Common myeloid progenitor, CD34-positive (primary cell): ENCODE results near the gene MTHFD1L.

ENCODE experiments used
- CTCF ChIA-PET: fragments of 350-600 bp; sonication (Branson Sonifier 250); formaldehyde crosslinking; loops from one replicate; lab custom pipeline; 2021; ENCODE audit warnings: antibody characterized with exemption; lab: Charles Lee
- POLR2A ChIA-PET: fragments of 350-600 bp; sonication (Branson Sonifier 250); formaldehyde crosslinking; loops from one replicate; lab custom pipeline; 2021; ENCODE audit warnings: antibody characterized with exemption; lab: Charles Lee
- DNase-seq, 3 donors: peaks; one replicate each; pipeline versions ENCODE4 v3.0.0 to v3.0.0-alpha.2; 2013
- H3K27ac ChIP-seq, 2 experiments: 1 replicate in 1 of 2; 2 replicates in 1 of 2; pipeline ENCODE4 v1.7.0; 2013; ENCODE audit warnings: inconsistent platforms in 2 of 2, low read length in 2 of 2, mild to moderate bottlenecking in 2 of 2, low read depth in 1 of 2, moderate library complexity in 1 of 2; ENCODE audit not compliant: severe bottlenecking in 2 of 2, insufficient read depth in 1 of 2, poor library complexity in 1 of 2
- H3K27me3 ChIP-seq, 5 experiments: replicated peaks in 2 of 5; 1 replicate in 3 of 5; 2 replicates in 2 of 5; pipeline versions ENCODE4 v1.6.1 to v1.7.0; 2013; ENCODE audit warnings: low read length in 4 of 5, mild to moderate bottlenecking in 2 of 5, moderate library complexity in 2 of 5, inconsistent platforms in 1 of 5; ENCODE audit not compliant: insufficient read depth in 5 of 5, control insufficient read depth in 4 of 5
- H3K36me3 ChIP-seq, 4 experiments: 1 replicate in 2 of 4; 2 replicates in 2 of 4; pipeline versions ENCODE4 v1.6.1 to v1.7.0; 2013; ENCODE audit warnings: low read length in 3 of 4, control low read depth in 1 of 4, mild to moderate bottlenecking in 1 of 4; ENCODE audit not compliant: control insufficient read depth in 4 of 4, insufficient read depth in 4 of 4
- H3K4me1 ChIP-seq, 4 experiments: 1 replicate in 3 of 4; 2 replicates in 1 of 4; pipeline versions ENCODE4 v1.6.1 to v1.7.1; 2013; ENCODE audit warnings: low read length in 3 of 4, mild to moderate bottlenecking in 3 of 4, control low read depth in 1 of 4, inconsistent platforms in 1 of 4, moderate library complexity in 1 of 4; ENCODE audit not compliant: control insufficient read depth in 4 of 4, insufficient read depth in 4 of 4; ENCODE audit errors: control extremely low read depth in 1 of 4
- H3K4me3 ChIP-seq, 7 experiments: 1 replicate in 4 of 7; 2 replicates in 3 of 7; pipeline versions ENCODE4 v1.5.1 to v1.7.0; 2013; ENCODE audit warnings: mild to moderate bottlenecking in 7 of 7, low read length in 6 of 7, moderate library complexity in 6 of 7, inconsistent platforms in 2 of 7, low read depth in 2 of 7, control low read depth in 1 of 7; ENCODE audit not compliant: insufficient read depth in 4 of 7, control insufficient read depth in 1 of 7; ENCODE audit errors: extremely low read depth in 1 of 7
- H3K9me3 ChIP-seq, 5 experiments: 1 replicate in 4 of 5; 2 replicates in 1 of 5; pipeline versions ENCODE4 v1.6.1 to v1.7.1; 2013; ENCODE audit warnings: low read length in 4 of 5, mild to moderate bottlenecking in 2 of 5, inconsistent platforms in 1 of 5, low read depth in 1 of 5, moderate library complexity in 1 of 5; ENCODE audit not compliant: control insufficient read depth in 4 of 5, insufficient read depth in 2 of 5; ENCODE audit errors: control extremely low read depth in 1 of 5
- WGBS: methylation state at CpG from one replicate; pipeline ENCODE4 v1.1.5; 2013; ENCODE audit not compliant: insufficient coverage; 5-methylcytosine and 5-hydroxymethylcytosine counted together

The MTHFD1L gene

DNA sequence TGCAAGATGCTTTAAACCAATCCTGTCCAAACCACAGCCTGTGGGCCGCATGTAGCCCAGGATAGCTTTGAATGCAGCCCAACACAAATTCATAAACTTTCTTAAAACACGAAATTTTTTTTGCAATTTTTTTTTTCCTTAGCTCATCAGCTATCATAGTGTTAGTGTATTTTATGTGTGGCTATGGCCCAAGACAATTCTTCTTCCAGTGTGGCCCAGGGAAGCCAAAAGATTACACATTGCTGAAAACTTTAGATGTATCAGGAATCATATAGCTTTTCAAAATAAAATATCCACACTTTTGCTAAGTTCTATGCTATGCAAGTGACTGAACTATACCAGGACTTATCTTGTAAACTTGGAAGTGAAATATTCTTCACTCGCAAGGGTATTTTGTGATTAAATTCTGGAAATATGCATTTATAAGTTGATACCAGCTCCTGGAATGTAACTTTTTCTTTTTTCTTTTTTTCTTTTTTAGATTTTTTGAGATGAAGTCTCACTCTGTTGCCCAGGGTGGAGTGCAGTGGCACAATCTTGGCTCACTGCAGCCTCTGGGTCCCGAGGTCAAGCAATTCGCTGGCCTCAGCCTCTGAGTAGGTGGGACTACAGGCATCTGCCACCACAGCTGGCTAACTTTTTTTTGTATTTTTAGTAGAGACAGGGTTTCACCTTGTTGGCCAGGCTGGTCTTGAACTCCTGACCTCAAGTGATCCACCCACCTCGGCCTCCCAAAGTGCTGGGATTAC, 49.8 kb downstream of the MTHFD1L start:
- no peak overlapping the region for H3K4me3 ChIP-seq
- DNase-seq: no peak
- H3K27ac ChIP-seq: no peak overlapping the region
- ChIA-PET POLR2A (no interaction called here), CTCF (interaction anchor here (0.9 to 1.3 kb wide), 2 partner anchors 23 to 419 kb away, joined by 3 read pairs; no protein-coding TSS in a partner anchor)
- peaks cover 15 to 28% (median 19%) of the 10 kb centered on the region in 4 experiments for H3K36me3 ChIP-seq
- H3K27me3 ChIP-seq: no peaks in the 10 kb centered on the region
- no peaks in the 10 kb centered on the region for H3K4me1 ChIP-seq
- H3K9me3 ChIP-seq: no peaks in the 10 kb centered on the region
- 100% methylated on average over 2 of the region's 6 CpGs for WGBS

DNA sequence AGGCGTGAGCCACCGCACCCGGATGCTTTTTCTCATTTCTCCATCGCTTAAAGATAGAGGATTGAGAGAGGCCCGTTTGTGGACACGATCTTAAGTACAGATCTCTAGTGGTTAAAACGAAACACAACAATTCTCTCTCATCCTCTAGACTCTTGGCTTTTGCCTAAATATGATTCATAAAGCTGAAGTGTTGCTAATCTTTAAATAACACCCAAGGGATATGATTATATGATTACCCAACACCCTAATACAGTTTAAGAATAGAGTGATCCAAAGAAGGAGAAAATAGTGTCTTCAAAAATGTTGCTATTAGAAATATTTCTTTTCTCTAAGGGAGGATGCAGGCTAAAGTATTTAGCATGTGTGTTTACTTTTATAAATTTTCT, 50.4 kb downstream of the MTHFD1L start:
- H3K4me3 ChIP-seq: no peak overlapping the region
- H3K27ac ChIP-seq: no peak overlapping the region
- peaks cover 16 to 24% (median 17%) of the 10 kb centered on the region in 4 experiments for H3K36me3 ChIP-seq
- H3K9me3 ChIP-seq: no peaks in the 10 kb centered on the region
- H3K4me1 ChIP-seq: no peaks in the 10 kb centered on the region
- WGBS: no CpG with 5 or more reads among the region's 7 CpGs
- no peak for DNase-seq
- ChIA-PET POLR2A (no interaction called here), CTCF (no interaction called here)
- H3K27me3 ChIP-seq: no peaks in the 10 kb centered on the region

DNA sequence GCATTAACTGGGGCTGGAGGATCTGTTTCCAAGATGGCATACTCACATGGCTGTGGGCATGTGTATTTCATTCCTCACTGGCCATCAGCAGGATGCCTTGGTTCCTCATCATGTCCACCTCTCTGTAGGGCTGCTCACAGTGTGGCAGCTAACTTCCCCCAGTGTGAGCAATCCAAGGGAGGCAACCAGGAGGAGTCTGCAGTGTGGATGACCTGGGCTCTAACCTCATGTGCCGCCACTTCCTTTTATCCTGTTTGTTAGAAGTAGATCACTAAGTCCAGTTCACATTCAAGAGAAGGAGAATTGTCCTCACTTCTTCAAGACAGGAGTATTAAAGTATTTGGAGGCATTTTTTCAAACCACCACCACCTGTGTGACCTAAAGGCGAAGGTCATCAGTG, 54.4 kb downstream of the MTHFD1L start:
- Histone ChIP-seq H3K4me1 (no peaks in the 10 kb centered on the region), H3K36me3 (peaks cover 9 to 28% (median 21%) of the 10 kb centered on the region in 4 experiments), H3K9me3 (no peaks in the 10 kb centered on the region), H3K27ac (no peak overlapping the region), H3K4me3 (no peak overlapping the region), H3K27me3 (no peaks in the 10 kb centered on the region)
- DNase-seq: no peak
- ChIA-PET CTCF (interaction anchor here (1.4 kb wide), 1 partner anchor 10 kb away, joined by 3 read pairs; no protein-coding TSS in a partner anchor), POLR2A (no interaction called here)
- WGBS: 100% methylated on average over 2 of the region's 2 CpGs

DNA sequence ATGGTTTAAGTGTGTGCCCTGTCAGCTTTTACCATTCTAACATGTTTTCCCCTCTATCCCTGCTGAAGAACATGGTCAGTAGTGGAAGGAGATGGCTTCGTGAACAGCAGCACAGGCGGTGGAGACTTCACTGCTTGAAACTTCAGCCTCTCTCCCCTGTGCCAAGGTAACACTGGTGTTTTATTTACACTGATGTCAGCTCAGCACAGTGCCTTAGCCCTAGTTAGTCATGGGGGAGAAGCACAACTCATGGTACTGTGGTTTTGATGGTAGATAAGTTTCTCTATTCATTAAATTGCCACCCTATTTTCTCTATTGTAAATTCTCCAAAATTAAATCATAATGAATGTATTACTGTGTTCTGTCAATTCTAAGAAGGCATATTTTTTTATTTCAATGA, 56.6 kb downstream of the MTHFD1L start:
- H3K27me3 ChIP-seq: no peaks in the 10 kb centered on the region
- peaks cover 9 to 39% (median 22%) of the 10 kb centered on the region in 4 experiments for H3K36me3 ChIP-seq
- no peak for DNase-seq
- H3K27ac ChIP-seq: no peak overlapping the region
- 100% methylated on average over 2 of the region's 2 CpGs for WGBS
- ChIA-PET POLR2A (interaction anchor here (1.1 kb wide), 1 partner anchor 24 kb away, joined by 3 read pairs; no protein-coding TSS in a partner anchor), CTCF (interaction anchor here (1.6 kb wide), 1 partner anchor 20 kb away, joined by 3 read pairs; no protein-coding TSS in a partner anchor)
- no peaks in the 10 kb centered on the region for H3K9me3 ChIP-seq
- H3K4me3 ChIP-seq: no peak overlapping the region
- H3K4me1 ChIP-seq: no peaks in the 10 kb centered on the region

DNA sequence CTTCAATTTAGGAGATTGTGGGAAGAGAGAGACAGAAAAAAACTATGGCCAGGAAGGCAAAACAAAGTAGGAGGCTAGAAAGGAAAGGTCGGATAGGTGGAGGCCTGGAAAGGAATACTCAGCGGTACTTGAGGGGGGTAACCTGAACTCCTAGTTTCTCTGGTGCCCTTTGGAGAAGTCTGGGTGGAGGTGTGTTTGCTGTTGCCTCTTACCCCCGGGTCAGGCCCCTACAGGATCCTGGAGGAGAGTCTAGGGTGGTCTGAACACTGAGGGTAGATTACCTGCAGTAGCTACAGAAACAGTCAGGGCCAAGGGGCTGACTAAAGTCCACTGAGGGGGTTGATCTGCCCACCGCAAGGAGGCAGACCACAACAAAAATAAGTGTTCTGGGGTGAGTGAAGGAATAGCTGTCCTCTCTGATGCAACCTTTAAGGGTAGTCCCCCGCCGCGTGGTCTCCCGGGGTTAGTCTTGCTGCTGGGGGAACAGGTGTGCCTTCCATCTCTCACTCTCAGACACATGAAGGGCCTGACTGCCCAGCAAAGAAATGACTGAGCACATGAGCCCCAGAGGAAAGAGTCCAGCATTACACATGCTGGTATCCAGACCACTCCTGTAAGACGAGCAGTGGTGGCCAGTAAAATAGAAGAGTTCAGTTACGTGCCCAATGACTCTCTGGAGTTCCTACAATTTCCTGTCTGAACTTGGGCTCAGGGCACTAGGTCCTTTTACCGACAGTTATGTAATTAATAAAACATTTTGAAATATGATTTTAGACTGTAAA, 59.5 kb downstream of the MTHFD1L start:
- H3K27me3 ChIP-seq: no peaks in the 10 kb centered on the region
- no peaks in the 10 kb centered on the region for H3K4me1 ChIP-seq
- no peak for DNase-seq
- no peaks in the 10 kb centered on the region for H3K9me3 ChIP-seq
- no peak overlapping the region for H3K4me3 ChIP-seq
- POLR2A ChIA-PET: no interaction called here
- CTCF ChIA-PET: no interaction called here
- 88% methylated on average over 9 of the region's 11 CpGs for WGBS
- H3K36me3 ChIP-seq: peaks cover 8 to 38% (median 20%) of the 10 kb centered on the region in 4 experiments
- H3K27ac ChIP-seq: no peak overlapping the region

DNA sequence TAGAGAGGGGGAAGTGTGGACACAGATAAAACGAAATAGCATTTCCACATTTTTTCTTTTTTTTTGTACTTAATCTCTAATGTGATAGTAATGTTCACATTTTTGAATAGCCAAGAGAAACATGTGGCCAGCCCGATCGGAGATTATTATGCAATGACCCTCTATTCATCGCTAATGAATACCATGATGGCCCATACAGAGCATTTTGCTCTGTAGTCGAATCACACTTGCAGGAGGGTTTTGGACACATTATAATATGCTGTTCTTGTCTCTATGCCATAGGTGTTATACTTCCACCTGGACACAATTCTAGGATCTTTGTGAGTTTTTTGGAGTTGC, 60.1 kb downstream of the MTHFD1L start:
- CTCF ChIA-PET: no interaction called here
- no peak overlapping the region for H3K4me3 ChIP-seq
- DNase-seq: no peak
- WGBS: 96% methylated on average over 4 of the region's 5 CpGs
- no peaks in the 10 kb centered on the region for H3K4me1 ChIP-seq
- no peak overlapping the region for H3K27ac ChIP-seq
- H3K36me3 ChIP-seq: peaks cover 8 to 37% (median 17%) of the 10 kb centered on the region in 4 experiments
- no peaks in the 10 kb centered on the region for H3K27me3 ChIP-seq
- POLR2A ChIA-PET: no interaction called here
- no peaks in the 10 kb centered on the region for H3K9me3 ChIP-seq

DNA sequence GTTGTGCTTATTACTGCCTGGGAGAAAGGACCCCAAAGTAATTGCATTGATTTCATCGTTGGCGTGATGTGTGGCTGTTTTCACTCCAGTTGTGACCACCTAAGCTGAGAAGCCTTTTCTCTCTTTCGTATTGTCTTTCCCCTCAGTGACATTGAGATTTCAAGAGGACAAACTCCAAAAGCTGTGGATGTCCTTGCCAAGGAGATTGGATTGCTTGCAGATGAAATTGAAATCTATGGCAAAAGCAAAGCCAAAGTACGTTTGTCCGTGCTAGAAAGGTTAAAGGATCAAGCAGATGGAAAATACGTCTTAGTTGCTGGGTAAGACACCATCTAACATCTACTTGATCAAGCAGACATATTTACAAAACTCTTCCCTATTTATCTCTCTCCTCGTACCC, 60.5 kb downstream of the MTHFD1L start:
- no peaks in the 10 kb centered on the region for H3K27me3 ChIP-seq
- POLR2A ChIA-PET: no interaction called here
- WGBS: 94% methylated on average over 6 of the region's 7 CpGs
- H3K36me3 ChIP-seq: peaks cover 8 to 41% (median 18%) of the 10 kb centered on the region in 4 experiments
- no peaks in the 10 kb centered on the region for H3K9me3 ChIP-seq
- H3K4me3 ChIP-seq: no peak overlapping the region
- H3K4me1 ChIP-seq: no peaks in the 10 kb centered on the region
- DNase-seq: no peak
- CTCF ChIA-PET: interaction anchor here (1.2 kb wide), 1 partner anchor 60 kb away, joined by 4 read pairs; the partner anchor contains the start of gene MTHFD1L
- no peak overlapping the region for H3K27ac ChIP-seq
